HG03139 (cell line): ENCODE data around the gene ANKRD44.

ENCODE experiments used
- ATAC-seq: cut with Tn5 transposase; IDR thresholded peaks from one replicate; pipeline ENCODE4 v1.9.1; 2021; ENCODE audit not compliant: unreplicated experiment

ANKRD44 gene

GRCh38 chr2:197152451-197153228 lies 157.9 kb downstream of the ANKRD44 start:
- ATAC-seq = peak; percentile 88

- no peak for ATAC-seq
These were observed 161.0 kb downstream of the ANKRD44 start for GRCh38 chr2:197149546-197149945.

- no peak for ATAC-seq
These were observed 162.2 kb downstream of the ANKRD44 start for GRCh38 chr2:197148401-197148800.

- ATAC-seq = no peak
These were observed 162.6 kb downstream of the ANKRD44 start for GRCh38 chr2:197147942-197148341.

- no peak for ATAC-seq
These were observed 163.6 kb downstream of the ANKRD44 start for GRCh38 chr2:197146995-197147394.

GRCh38 chr2:197145471-197146056 lies 165.0 kb downstream of the ANKRD44 start:
- ATAC-seq = peak; percentile 98

- ATAC-seq = no peak
These were observed 166.4 kb downstream of the ANKRD44 start for GRCh38 chr2:197144183-197144582.

GRCh38 chr2:197141702-197142473 lies 168.7 kb downstream of the ANKRD44 start:
- no peak for ATAC-seq

GRCh38 chr2:197140045-197140444 lies 170.5 kb downstream of the ANKRD44 start:
- ATAC-seq = no peak

GRCh38 chr2:197138506-197138905 lies 172.1 kb downstream of the ANKRD44 start:
- ATAC-seq = no peak

GRCh38 chr2:197137826-197138477 lies 172.6 kb downstream of the ANKRD44 start:
- no peak for ATAC-seq

GRCh38 chr2:197137231-197137630 lies 173.3 kb downstream of the ANKRD44 start:
- no peak for ATAC-seq

- no peak for ATAC-seq
These were observed 174.1 kb downstream of the ANKRD44 start for GRCh38 chr2:197136452-197136851.

- no peak for ATAC-seq
These were observed 174.8 kb downstream of the ANKRD44 start for GRCh38 chr2:197135806-197136205.

- ATAC-seq = no peak
These were observed 176.4 kb downstream of the ANKRD44 start for GRCh38 chr2:197134206-197134605.

GRCh38 chr2:197131558-197131855 lies 179.1 kb downstream of the ANKRD44 start:
- peak; percentile 61 for ATAC-seq

GRCh38 chr2:197130318-197130717 lies 180.3 kb downstream of the ANKRD44 start:
- ATAC-seq = peak; percentile 82

- no peak for ATAC-seq
These were observed 181.7 kb downstream of the ANKRD44 start for GRCh38 chr2:197128897-197129296.

- no peak for ATAC-seq
These were observed 182.5 kb downstream of the ANKRD44 start for GRCh38 chr2:197128126-197128525.

GRCh38 chr2:197126630-197127352 lies 183.8 kb downstream of the ANKRD44 start:
- ATAC-seq = no peak
